Measurements from ENCODE around the gene PLPPR2. TPM values are rescaled to one million over a fixed set of nuclear protein-coding genes. Genes with fewer than 3 reads are reported as not detected.
"Not testable (repeated sequence)": the region's sequence is repeated elsewhere in the genome, so short reads cannot be mapped to it uniquely, and the experiment has no call there.

Gene PLPPR2
- total RNA-seq, 1 donor from 2014 or later: 5.7 TPM

- DNase-seq: no peak
Observed at GRCh38 chr19:11401808-11402543, 46.7 kb downstream of the PLPPR2 start.

- DNase-seq: no peak
Observed at GRCh38 chr19:11404588-11405222, 49.5 kb downstream of the PLPPR2 start.

GRCh38 chr19:11405846-11406643 is 50.8 kb downstream of the PLPPR2 start:
- DNase-seq: no peak

DNA sequence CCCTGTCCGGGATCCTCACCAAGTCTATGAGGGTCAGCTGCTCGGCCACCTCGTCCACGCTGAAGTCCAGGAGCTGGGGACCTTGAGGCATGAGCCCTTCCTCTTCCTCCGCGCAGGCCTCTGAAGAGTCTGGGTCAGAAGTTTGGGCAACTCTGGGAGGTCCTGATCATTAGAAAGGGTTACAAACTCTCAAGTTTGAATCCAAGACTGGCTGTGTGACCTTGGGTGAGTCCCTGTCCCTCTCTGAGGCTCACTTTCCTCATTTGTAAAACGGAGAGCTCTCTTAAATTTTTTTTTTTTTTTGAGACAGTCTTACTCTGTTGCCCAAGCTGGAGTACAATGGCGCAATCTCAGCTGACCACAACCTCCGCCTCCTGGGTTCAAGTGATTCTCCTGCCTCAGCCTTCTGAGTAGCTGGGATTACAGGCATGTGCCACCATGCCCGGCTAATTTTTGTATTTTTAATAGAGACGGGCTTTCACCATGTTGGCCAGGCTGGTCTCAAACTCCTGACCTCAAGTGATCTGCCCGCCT is 51.5 kb downstream of the PLPPR2 start:
- not testable (repeated sequence) for DNase-seq

DNA sequence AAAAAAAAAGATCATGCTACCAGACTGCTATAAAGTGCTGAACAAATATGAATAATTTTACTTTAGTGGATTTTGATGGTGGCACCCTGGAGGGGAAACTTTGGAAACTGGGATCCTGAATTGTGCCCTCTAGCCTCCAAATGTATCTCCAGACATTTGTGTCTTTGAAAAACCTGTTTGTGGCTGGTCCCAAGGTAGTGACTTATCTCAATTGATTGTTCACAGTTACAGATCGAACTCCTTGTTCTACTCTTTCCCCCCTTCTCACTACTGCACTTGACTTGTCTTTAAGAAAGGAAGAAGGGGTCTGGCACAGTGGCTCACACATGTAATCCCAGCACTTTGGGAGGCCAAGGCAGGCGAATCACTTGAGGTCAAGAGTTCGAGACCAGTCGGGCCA is 53.4 kb downstream of the PLPPR2 start:
- DNase-seq: no peak

GRCh38 chr19:11410682-11411081 is 55.5 kb downstream of the PLPPR2 start:
- no peak for DNase-seq

- DNase-seq: no peak
Observed at GRCh38 chr19:11414544-11414943, 59.3 kb downstream of the PLPPR2 start.

Small RNA genes lying within 50 kb of the gene (small RNA-seq; reads per million reads assigned to genes)
- not detected for gene RF00019 (ENCODE audit: low replicate concordance)

Other genes starting within 250 kb of the PLPPR2 start
- gene SPC24, start 199.7 kb upstream of the PLPPR2 start, total RNA-seq: 11.5 TPM
- gene KANK2, start 157.9 kb upstream of the PLPPR2 start, total RNA-seq: 62.5 TPM
- 55.3 TPM for gene ANGPTL8, start 115.8 kb upstream of the PLPPR2 start, total RNA-seq
- gene DOCK6, start 92.9 kb upstream of the PLPPR2 start, total RNA-seq: 35.0 TPM
- not detected for gene TSPAN16, start 59.3 kb upstream of the PLPPR2 start, total RNA-seq
- gene RAB3D, start 15.8 kb upstream of the PLPPR2 start, total RNA-seq: 29.7 TPM
- gene TMEM205, start 9.2 kb upstream of the PLPPR2 start, total RNA-seq: 35.3 TPM
- 12.4 TPM for gene CCDC159, start 8.9 kb upstream of the PLPPR2 start, total RNA-seq
- gene SWSAP1, start 19.2 kb downstream of the PLPPR2 start, total RNA-seq: 0.30 TPM
- 3.6 TPM for gene EPOR, start 28.9 kb downstream of the PLPPR2 start, total RNA-seq
- gene RGL3, start 63.9 kb downstream of the PLPPR2 start, total RNA-seq: 1.8 TPM
- 0.20 TPM for gene ODAD3, start 79.7 kb downstream of the PLPPR2 start, total RNA-seq
- 62.4 TPM for gene PRKCSH, start 80.2 kb downstream of the PLPPR2 start, total RNA-seq
- 0.20 TPM for gene ELAVL3, start 125.6 kb downstream of the PLPPR2 start, total RNA-seq
- gene ZNF653, start 150.4 kb downstream of the PLPPR2 start, total RNA-seq: 3.5 TPM
- 24.4 TPM for gene ECSIT, start 173.7 kb downstream of the PLPPR2 start, total RNA-seq
- gene CNN1, start 183.4 kb downstream of the PLPPR2 start, total RNA-seq: 10.8 TPM
- 13.1 TPM for gene ELOF1, start 203.8 kb downstream of the PLPPR2 start, total RNA-seq
- gene ACP5, start 222.2 kb downstream of the PLPPR2 start, total RNA-seq: 8.6 TPM
- gene ZNF627, start 242.1 kb downstream of the PLPPR2 start, total RNA-seq: 29.2 TPM